Breast epithelium (tissue), 3 donors: ENCODE measurements around the gene HIPK2.

Source experiments
- POLR2A ChIP-seq: fragments of 450-650 bp; IDR thresholded peaks from one replicate; pipeline ENCODE4 v1.6.1; 2016; ENCODE audit warnings: antibody characterized with exemption, mild to moderate bottlenecking, moderate library complexity
- POLR2AphosphoS5 ChIP-seq, 3 donors: sonication (generic); formaldehyde crosslinking; IDR thresholded peaks; one replicate each; pipeline ENCODE4 v1.6.1; 2017; ENCODE audit warnings: antibody characterized with exemption in 3 of 3
- TF ChIP-seq, protein P1 (sequence below), 3 donors: fragments of 450-650 bp; IDR thresholded peaks; one replicate each; pipeline ENCODE4 v1.5.1; 2016 to 2017; ENCODE audit warnings: antibody characterized with exemption in 3 of 3, mild to moderate bottlenecking in 3 of 3, moderate library complexity in 3 of 3

DNA sequence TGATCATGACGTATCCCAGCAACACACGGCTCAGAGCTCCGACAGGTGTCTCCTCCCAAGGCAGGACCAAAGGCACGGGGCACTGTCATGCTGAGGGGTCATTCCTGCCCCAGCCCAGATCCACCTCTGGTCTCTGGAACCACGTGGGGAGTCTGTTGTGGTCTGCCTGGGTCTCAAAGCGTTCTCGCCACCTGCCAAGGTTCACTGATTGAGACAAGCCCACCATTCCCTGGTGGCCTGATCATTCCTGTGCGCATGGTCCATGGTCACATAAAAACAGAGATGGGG, 83.5 kb downstream of the HIPK2 start:
- TF ChIP-seq, protein P1, sequence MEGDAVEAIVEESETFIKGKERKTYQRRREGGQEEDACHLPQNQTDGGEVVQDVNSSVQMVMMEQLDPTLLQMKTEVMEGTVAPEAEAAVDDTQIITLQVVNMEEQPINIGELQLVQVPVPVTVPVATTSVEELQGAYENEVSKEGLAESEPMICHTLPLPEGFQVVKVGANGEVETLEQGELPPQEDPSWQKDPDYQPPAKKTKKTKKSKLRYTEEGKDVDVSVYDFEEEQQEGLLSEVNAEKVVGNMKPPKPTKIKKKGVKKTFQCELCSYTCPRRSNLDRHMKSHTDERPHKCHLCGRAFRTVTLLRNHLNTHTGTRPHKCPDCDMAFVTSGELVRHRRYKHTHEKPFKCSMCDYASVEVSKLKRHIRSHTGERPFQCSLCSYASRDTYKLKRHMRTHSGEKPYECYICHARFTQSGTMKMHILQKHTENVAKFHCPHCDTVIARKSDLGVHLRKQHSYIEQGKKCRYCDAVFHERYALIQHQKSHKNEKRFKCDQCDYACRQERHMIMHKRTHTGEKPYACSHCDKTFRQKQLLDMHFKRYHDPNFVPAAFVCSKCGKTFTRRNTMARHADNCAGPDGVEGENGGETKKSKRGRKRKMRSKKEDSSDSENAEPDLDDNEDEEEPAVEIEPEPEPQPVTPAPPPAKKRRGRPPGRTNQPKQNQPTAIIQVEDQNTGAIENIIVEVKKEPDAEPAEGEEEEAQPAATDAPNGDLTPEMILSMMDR (IDR thresholded peaks at IDR 0.05): no peak
- TF ChIP-seq POLR2AphosphoS5 (IDR thresholded peaks at IDR 0.05) (no peak), POLR2A (no peak)
